ENCODE measurements around the gene FFAR2.
"Not testable (repeated sequence)": the region's sequence is repeated elsewhere in the genome, so short reads cannot be mapped to it uniquely, and the experiment has no call there.

The FFAR2 gene

GRCh38 chr19:35416331-35416730, 31.7 kb upstream of the FFAR2 start:
- peaks cover 32% of the 10 kb centered on the region for H3K27me3 Mint-ChIP-seq
- no peaks in the 10 kb centered on the region for H3K36me3 Mint-ChIP-seq (ENCODE audit: low read depth)
- H3K4me3 Mint-ChIP-seq, result no peak overlapping the region
- H3K4me1 Mint-ChIP-seq, result peaks cover 4% of the 10 kb centered on the region
- DNase-seq (no peak), ATAC-seq (no peak)
- H3K27ac Mint-ChIP-seq, result no peak overlapping the region
- no peaks in the 10 kb centered on the region for H3K9me3 Mint-ChIP-seq

GRCh38 chr19:35417278-35417677, 30.8 kb upstream of the FFAR2 start:
- DNase-seq (no peak), ATAC-seq (no peak)
- Mint-ChIP-seq H3K4me1 (peaks cover 4% of the 10 kb centered on the region), H3K9me3 (no peaks in the 10 kb centered on the region), H3K27me3 (peaks cover 28% of the 10 kb centered on the region), H3K4me3 (no peak overlapping the region), H3K27ac (no peak overlapping the region), H3K36me3 (ENCODE audit: low read depth) (no peaks in the 10 kb centered on the region)

GRCh38 chr19:35417713-35418534, 30.1 kb upstream of the FFAR2 start:
- no peak for DNase-seq
- no peak overlapping the region for H3K27ac Mint-ChIP-seq

GRCh38 chr19:35419046-35419445, 29.0 kb upstream of the FFAR2 start:
- H3K27me3 Mint-ChIP-seq, result peaks cover 23% of the 10 kb centered on the region
- H3K9me3 Mint-ChIP-seq, result no peaks in the 10 kb centered on the region
- H3K36me3 Mint-ChIP-seq (ENCODE audit: low read depth), result no peaks in the 10 kb centered on the region
- DNase-seq, result no peak
- H3K4me3 Mint-ChIP-seq, result no peak overlapping the region
- no peak overlapping the region for H3K27ac Mint-ChIP-seq
- ATAC-seq, result no peak
- H3K4me1 Mint-ChIP-seq, result peaks cover 4% of the 10 kb centered on the region

More at GRCh38 chr19:35417713-35418534, 30.1 kb upstream of the FFAR2 start:
- Mint-ChIP-seq H3K27me3 (peaks cover 26% of the 10 kb centered on the region), H3K4me1 (peaks cover 4% of the 10 kb centered on the region), H3K9me3 (no peaks in the 10 kb centered on the region), H3K4me3 (no peak overlapping the region), H3K36me3 (ENCODE audit: low read depth) (no peaks in the 10 kb centered on the region)
- ATAC-seq, result no peak

- ATAC-seq (no peak), DNase-seq (no peak)
- Mint-ChIP-seq H3K27ac (no peak overlapping the region), H3K27me3 (peaks cover 20% of the 10 kb centered on the region), H3K4me1 (peaks cover 4% of the 10 kb centered on the region), H3K4me3 (no peak overlapping the region), H3K36me3 (ENCODE audit: low read depth) (no peaks in the 10 kb centered on the region), H3K9me3 (no peaks in the 10 kb centered on the region)
Measured at GRCh38 chr19:35419805-35420204, 28.3 kb upstream of the FFAR2 start.

GRCh38 chr19:35421362-35421761, 26.7 kb upstream of the FFAR2 start:
- H3K27ac Mint-ChIP-seq, result no peak overlapping the region
- no peak overlapping the region for H3K4me3 Mint-ChIP-seq
- DNase-seq, result no peak
- no peak for ATAC-seq
- peaks cover 4% of the 10 kb centered on the region for H3K4me1 Mint-ChIP-seq
- H3K9me3 Mint-ChIP-seq, result no peaks in the 10 kb centered on the region
- peaks cover 12% of the 10 kb centered on the region for H3K27me3 Mint-ChIP-seq
- no peaks in the 10 kb centered on the region for H3K36me3 Mint-ChIP-seq (ENCODE audit: low read depth)

- not testable (repeated sequence) for DNase-seq; H3K4me3 Mint-ChIP-seq; H3K36me3 Mint-ChIP-seq (ENCODE audit: low read depth); H3K4me1 Mint-ChIP-seq; H3K27ac Mint-ChIP-seq; H3K27me3 Mint-ChIP-seq; H3K9me3 Mint-ChIP-seq; ATAC-seq
Measured at GRCh38 chr19:35423406-35423805, 24.7 kb upstream of the FFAR2 start.

GRCh38 chr19:35425682-35426081, 22.4 kb upstream of the FFAR2 start:
- no peak overlapping the region for H3K4me3 Mint-ChIP-seq
- peaks cover 2% of the 10 kb centered on the region for H3K4me1 Mint-ChIP-seq
- DNase-seq, result no peak
- no peak overlapping the region for H3K27ac Mint-ChIP-seq
- no peak for ATAC-seq
- H3K9me3 Mint-ChIP-seq, result peaks cover 2% of the 10 kb centered on the region
- H3K27me3 Mint-ChIP-seq, result peaks cover 5% of the 10 kb centered on the region
- no peaks in the 10 kb centered on the region for H3K36me3 Mint-ChIP-seq (ENCODE audit: low read depth)

GRCh38 chr19:35427187-35427586, 20.9 kb upstream of the FFAR2 start:
- peaks cover 5% of the 10 kb centered on the region for H3K27me3 Mint-ChIP-seq
- no peak overlapping the region for H3K4me3 Mint-ChIP-seq
- H3K36me3 Mint-ChIP-seq (ENCODE audit: low read depth), result peaks cover 4% of the 10 kb centered on the region
- no peak overlapping the region for H3K27ac Mint-ChIP-seq
- DNase-seq (no peak), ATAC-seq (no peak)
- peaks cover 2% of the 10 kb centered on the region for H3K4me1 Mint-ChIP-seq
- peaks cover 12% of the 10 kb centered on the region for H3K9me3 Mint-ChIP-seq

- no peak for ATAC-seq
- no peak overlapping the region for H3K4me3 Mint-ChIP-seq
Measured at GRCh38 chr19:35429698-35430408, 18.2 kb upstream of the FFAR2 start.

GRCh38 chr19:35430409-35431144, 17.5 kb upstream of the FFAR2 start:
- H3K4me1 Mint-ChIP-seq, result peaks cover 3% of the 10 kb centered on the region
- H3K27ac Mint-ChIP-seq, result no peak overlapping the region
- peaks cover 4% of the 10 kb centered on the region for H3K36me3 Mint-ChIP-seq (ENCODE audit: low read depth)
- DNase-seq (no peak), ATAC-seq (no peak)
- no peak overlapping the region for H3K4me3 Mint-ChIP-seq
- H3K27me3 Mint-ChIP-seq, result peaks cover 6% of the 10 kb centered on the region
- peaks cover 12% of the 10 kb centered on the region for H3K9me3 Mint-ChIP-seq

More at GRCh38 chr19:35429698-35430408, 18.2 kb upstream of the FFAR2 start:
- H3K27me3 Mint-ChIP-seq, result peaks cover 6% of the 10 kb centered on the region
- H3K27ac Mint-ChIP-seq, result no peak overlapping the region
- H3K36me3 Mint-ChIP-seq (ENCODE audit: low read depth), result peaks cover 4% of the 10 kb centered on the region
- peaks cover 2% of the 10 kb centered on the region for H3K4me1 Mint-ChIP-seq
- no peak for DNase-seq
- peaks cover 12% of the 10 kb centered on the region for H3K9me3 Mint-ChIP-seq

- peaks cover 4% of the 10 kb centered on the region for H3K36me3 Mint-ChIP-seq (ENCODE audit: low read depth)
- H3K27ac Mint-ChIP-seq, result no peak overlapping the region
- peaks cover 10% of the 10 kb centered on the region for H3K4me1 Mint-ChIP-seq
- no peak for ATAC-seq
- H3K4me3 Mint-ChIP-seq, result no peak overlapping the region
- peaks cover 12% of the 10 kb centered on the region for H3K27me3 Mint-ChIP-seq
- H3K9me3 Mint-ChIP-seq, result peaks cover 12% of the 10 kb centered on the region
- no peak for DNase-seq
Measured at GRCh38 chr19:35431145-35431807, 16.8 kb upstream of the FFAR2 start.

GRCh38 chr19:35432911-35433310, 15.1 kb upstream of the FFAR2 start:
- Mint-ChIP-seq H3K9me3 (peaks cover 12% of the 10 kb centered on the region), H3K27me3 (peaks cover 11% of the 10 kb centered on the region), H3K4me1 (peaks cover 22% of the 10 kb centered on the region), H3K36me3 (ENCODE audit: low read depth) (peaks cover 4% of the 10 kb centered on the region), H3K4me3 (no peak overlapping the region), H3K27ac (no peak overlapping the region)
- DNase-seq, result no peak
- no peak for ATAC-seq

- peaks cover 22% of the 10 kb centered on the region for H3K4me1 Mint-ChIP-seq
- DNase-seq (no peak), ATAC-seq (no peak)
- H3K4me3 Mint-ChIP-seq, result no peak overlapping the region
- peaks cover 12% of the 10 kb centered on the region for H3K9me3 Mint-ChIP-seq
- peaks cover 13% of the 10 kb centered on the region for H3K27me3 Mint-ChIP-seq
- H3K36me3 Mint-ChIP-seq (ENCODE audit: low read depth), result peaks cover 4% of the 10 kb centered on the region
- no peak overlapping the region for H3K27ac Mint-ChIP-seq
Measured at GRCh38 chr19:35433448-35433847, 14.6 kb upstream of the FFAR2 start.
